DND-41 (cell line): Measurements from ENCODE around the gene PIPOX.

ENCODE experiments used
- ATAC-seq: fragments of 200-7000 bp; cut with Tn5 transposase; 3 replicates; pipeline ENCODE4 v1.9.1; 2021; ENCODE audit warnings: low read depth; ENCODE audit not compliant: insufficient read depth
- DNase-seq: peaks from one replicate; pipeline ENCODE4 v3.0.0-alpha.2; 2020
- H2AFZ ChIP-seq: 2 replicates; pipeline ENCODE4 v1.6.0; 2012; ENCODE audit warnings: low read depth, low read length
- H3K27ac ChIP-seq: 2 replicates; pipeline ENCODE4 v1.5.1; 2012; ENCODE audit warnings: low read length, inconsistent platforms
- H3K27me3 ChIP-seq: fragments of 200-600 bp; sonication (generic); 2 replicates; pipeline ENCODE4 v1.6.0; 2012; ENCODE audit warnings: low read length, mild to moderate bottlenecking, inconsistent platforms; ENCODE audit not compliant: insufficient read depth, poor library complexity
- H3K36me3 ChIP-seq: 2 replicates; pipeline ENCODE4 v1.5.1; 2012; ENCODE audit warnings: low read length, inconsistent platforms; ENCODE audit not compliant: insufficient read depth
- H3K4me1 ChIP-seq: 2 replicates; pipeline ENCODE4 v1.5.1; 2012; ENCODE audit warnings: mild to moderate bottlenecking, low read length; ENCODE audit not compliant: insufficient read depth
- H3K4me2 ChIP-seq: 2 replicates; pipeline ENCODE4 v1.6.0; 2012; ENCODE audit warnings: mild to moderate bottlenecking, moderate library complexity, low read length, inconsistent platforms; ENCODE audit not compliant: insufficient read depth
- H3K4me3 ChIP-seq, 2 experiments: fragments of 200-600 bp in 1 of 2; shearing (Covaris generic) in 1 of 2; 2 replicates each; pipeline ENCODE4 v1.5.1; 2012 to 2016; ENCODE audit warnings: inconsistent platforms in 2 of 2, low read length in 2 of 2, mild to moderate bottlenecking in 2 of 2, low read depth in 1 of 2, moderate library complexity in 1 of 2
- H3K79me2 ChIP-seq: 2 replicates; pipeline ENCODE4 v1.6.0; 2012; ENCODE audit warnings: low read length, inconsistent platforms; ENCODE audit not compliant: insufficient read depth
- H3K9ac ChIP-seq: 2 replicates; pipeline ENCODE4 v1.6.0; 2012; ENCODE audit warnings: low read depth, mild to moderate bottlenecking, inconsistent platforms, low read length, moderate library complexity
- H3K9me3 ChIP-seq: 2 replicates; pipeline ENCODE4 v1.5.1; 2012; ENCODE audit warnings: low read length, moderate library complexity, mild to moderate bottlenecking, inconsistent platforms; ENCODE audit not compliant: insufficient read depth, severe bottlenecking
- H4K20me1 ChIP-seq: 2 replicates; pipeline ENCODE4 v1.6.0; 2012; ENCODE audit warnings: low read length; ENCODE audit not compliant: insufficient read depth
- CTCF ChIP-seq: IDR thresholded peaks from 2 replicates; pipeline ENCODE4 v1.5.1; 2012; ENCODE audit warnings: borderline replicate concordance, low read length, moderate library complexity, mild to moderate bottlenecking; ENCODE audit not compliant: poor library complexity, severe bottlenecking; ENCODE audit errors: extremely low read depth
- EZH2 ChIP-seq: IDR thresholded peaks from 3 replicates; pipeline ENCODE4 v1.6.1; 2012; ENCODE audit warnings: borderline replicate concordance, low read depth, mild to moderate bottlenecking, moderate library complexity, low read length, inconsistent platforms; ENCODE audit not compliant: severe bottlenecking

PIPOX gene

GRCh38 chr17:29051194-29051593, 8.3 kb downstream of the PIPOX start:
- H2AFZ ChIP-seq, result no peak overlapping the region
- no peak overlapping the region for H3K27ac ChIP-seq
- H3K27me3 ChIP-seq, result no peaks in the 10 kb centered on the region
- no peaks in the 10 kb centered on the region for H3K9me3 ChIP-seq
- no peak overlapping the region for H3K9ac ChIP-seq
- H3K4me1 ChIP-seq, result peaks cover 24% of the 10 kb centered on the region
- H3K4me3 ChIP-seq, result no peak overlapping the region
- no peaks in the 10 kb centered on the region for H3K36me3 ChIP-seq
- ATAC-seq (no peak), DNase-seq (no peak)
- no peak for TF ChIP-seq CTCF
- no peak for TF ChIP-seq EZH2
- no peak overlapping the region for H3K4me2 ChIP-seq
- no peaks in the 10 kb centered on the region for H3K79me2 ChIP-seq
- H4K20me1 ChIP-seq, result no peaks in the 10 kb centered on the region; the same call in 1 of the 2 replicates

GRCh38 chr17:29051731-29052130, 8.8 kb downstream of the PIPOX start:
- Histone ChIP-seq H3K9ac (no peak overlapping the region), H3K4me1 (peaks cover 24% of the 10 kb centered on the region), H3K27me3 (no peaks in the 10 kb centered on the region), H3K4me2 (no peak overlapping the region), H3K79me2 (no peaks in the 10 kb centered on the region), H3K27ac (no peak overlapping the region), H2AFZ (no peak overlapping the region), H3K36me3 (no peaks in the 10 kb centered on the region), H3K4me3 (no peak overlapping the region), H3K9me3 (no peaks in the 10 kb centered on the region), H4K20me1 (no peaks in the 10 kb centered on the region; the same call in 1 of the 2 replicates)
- ATAC-seq (no peak), DNase-seq (no peak)
- TF ChIP-seq EZH2 (no peak), CTCF (no peak)

GRCh38 chr17:29054835-29055234, 11.9 kb downstream of the PIPOX start:
- no peaks in the 10 kb centered on the region for H3K27me3 ChIP-seq
- TF ChIP-seq CTCF, result no peak
- no peak for TF ChIP-seq EZH2
- H3K9ac ChIP-seq, result no peak overlapping the region
- no peak overlapping the region for H3K27ac ChIP-seq
- ATAC-seq (no peak), DNase-seq (no peak)
- no peak overlapping the region for H2AFZ ChIP-seq
- no peak overlapping the region for H3K4me3 ChIP-seq
- no peaks in the 10 kb centered on the region for H3K4me1 ChIP-seq
- no peaks in the 10 kb centered on the region for H3K36me3 ChIP-seq
- H3K4me2 ChIP-seq, result no peak overlapping the region
- no peaks in the 10 kb centered on the region for H3K79me2 ChIP-seq
- no peaks in the 10 kb centered on the region for H3K9me3 ChIP-seq
- no peaks in the 10 kb centered on the region; the same call in 1 of the 2 replicates for H4K20me1 ChIP-seq

- ATAC-seq, result no peak
- DNase-seq, result no peak
- H3K27ac ChIP-seq, result no peak overlapping the region
These were observed 14.4 kb downstream of the PIPOX start for GRCh38 chr17:29057361-29057760.

More at GRCh38 chr17:29057361-29057760, 14.4 kb downstream of the PIPOX start:
- H4K20me1 ChIP-seq, result no peaks in the 10 kb centered on the region; the same call in 1 of the 2 replicates
- no peaks in the 10 kb centered on the region for H3K36me3 ChIP-seq
- H3K27me3 ChIP-seq, result no peaks in the 10 kb centered on the region
- no peak overlapping the region for H3K9ac ChIP-seq
- no peak overlapping the region for H3K4me3 ChIP-seq
- no peak overlapping the region for H3K4me2 ChIP-seq
- no peak overlapping the region for H2AFZ ChIP-seq
- no peaks in the 10 kb centered on the region for H3K79me2 ChIP-seq
- TF ChIP-seq EZH2 (no peak), CTCF (no peak)
- H3K4me1 ChIP-seq, result no peaks in the 10 kb centered on the region
- no peaks in the 10 kb centered on the region for H3K9me3 ChIP-seq
